Measurements from ENCODE around the gene ARMH4. TPM values are rescaled to one million over a fixed set of nuclear protein-coding genes. Genes with fewer than 3 reads are reported as not detected.
"Not testable (repeated sequence)": the region's sequence is repeated elsewhere in the genome, so short reads cannot be mapped to it uniquely, and the experiment has no call there.

ARMH4 gene
- total RNA-seq, 2 experiments from 2014 or later, result 0.43 TPM; not detected in 1

DNA sequence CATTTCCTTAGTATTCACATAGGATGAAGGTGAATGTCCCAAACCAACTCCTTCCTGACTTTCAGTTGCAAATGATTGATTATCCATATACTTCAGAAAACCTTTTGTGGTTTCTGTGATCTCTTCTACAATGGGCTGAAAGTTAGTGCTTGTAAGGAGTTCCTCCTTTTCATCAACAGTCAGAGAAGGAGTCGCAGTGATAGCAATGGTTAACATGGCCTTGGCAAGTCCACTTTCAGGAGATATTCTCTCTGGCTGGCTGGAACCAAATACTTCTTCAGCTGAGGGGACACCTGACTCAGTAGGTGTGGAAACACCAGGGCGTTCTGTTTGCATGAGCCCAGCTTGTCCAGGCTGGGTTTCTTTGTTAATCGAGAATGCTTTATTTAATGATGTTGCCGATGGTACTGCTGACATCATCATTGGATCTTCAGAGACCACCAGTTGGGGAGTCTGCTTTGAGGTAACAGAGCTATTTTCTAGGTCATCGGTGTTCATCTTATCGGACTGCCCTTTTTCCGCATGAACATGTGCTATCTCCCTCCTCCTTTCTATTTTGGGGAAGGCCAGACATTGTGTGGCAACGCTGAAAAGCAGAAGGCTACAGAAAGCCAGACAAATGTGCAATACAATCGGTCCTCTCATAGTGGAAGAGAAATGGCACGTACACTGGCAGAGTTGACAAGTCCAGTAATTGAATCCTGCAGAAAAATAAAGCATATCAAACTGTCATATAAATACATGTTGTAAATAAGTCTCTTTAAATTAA lies 13.1 kb downstream of the ARMH4 start:
- CTCF ChIA-PET, result no interaction called here
- intact Hi-C loops (cut with micrococcal nuclease), result no loop called here
- H3K4me1 Mint-ChIP-seq (ENCODE audit: low read depth), result peaks cover 2% of the 10 kb centered on the region
- no peaks in the 10 kb centered on the region for H3K9me3 Mint-ChIP-seq
- peaks cover 4% of the 10 kb centered on the region for H3K27me3 Mint-ChIP-seq (ENCODE audit: low read depth)
- no peak overlapping the region for H3K4me3 Mint-ChIP-seq
- H3K27ac Mint-ChIP-seq, result no peak overlapping the region
- no peak for DNase-seq
- no peaks in the 10 kb centered on the region for H3K36me3 Mint-ChIP-seq (ENCODE audit: low read depth)

DNA sequence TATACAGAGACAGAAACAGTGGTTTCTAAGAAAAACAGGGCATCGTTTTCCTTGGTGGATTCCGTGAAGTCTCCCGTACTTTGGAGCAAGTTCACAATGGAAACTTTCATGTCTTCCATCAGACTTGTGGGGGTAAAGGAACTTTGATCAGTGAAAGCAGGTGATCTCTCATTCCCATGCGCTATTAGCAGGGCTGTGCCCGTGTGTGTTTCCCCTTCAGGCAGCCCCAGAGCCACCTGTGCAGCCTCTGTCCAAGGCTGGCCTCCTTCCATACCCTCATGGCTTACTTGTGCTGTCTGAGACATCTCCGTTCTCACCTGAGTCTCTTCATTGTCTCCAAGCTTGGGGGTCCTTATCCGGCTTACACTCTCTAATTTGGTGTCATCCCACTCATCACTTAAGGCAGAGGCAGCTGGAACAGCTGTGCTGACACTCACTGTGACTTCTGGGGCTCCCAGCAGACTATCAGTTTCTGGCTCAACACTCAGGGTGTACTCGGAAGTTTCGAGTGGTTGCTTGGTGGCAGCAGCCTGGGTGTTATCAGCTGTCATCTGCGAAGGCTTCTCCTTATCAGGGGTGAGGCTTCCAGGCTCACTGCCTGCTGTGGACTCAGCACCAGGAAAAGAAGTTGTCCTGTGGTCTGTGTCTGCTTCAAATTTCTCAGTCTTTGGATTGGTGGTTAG lies 13.8 kb downstream of the ARMH4 start:
- H3K27me3 Mint-ChIP-seq (ENCODE audit: low read depth), result peaks cover 4% of the 10 kb centered on the region
- peaks cover 2% of the 10 kb centered on the region for H3K4me1 Mint-ChIP-seq (ENCODE audit: low read depth)
- no peak for DNase-seq
- H3K27ac Mint-ChIP-seq, result no peak overlapping the region
- no peak overlapping the region for H3K4me3 Mint-ChIP-seq
- H3K36me3 Mint-ChIP-seq (ENCODE audit: low read depth), result no peaks in the 10 kb centered on the region
- H3K9me3 Mint-ChIP-seq, result no peaks in the 10 kb centered on the region
- intact Hi-C loops (cut with micrococcal nuclease), result no loop called here
- CTCF ChIA-PET, result no interaction called here

DNA sequence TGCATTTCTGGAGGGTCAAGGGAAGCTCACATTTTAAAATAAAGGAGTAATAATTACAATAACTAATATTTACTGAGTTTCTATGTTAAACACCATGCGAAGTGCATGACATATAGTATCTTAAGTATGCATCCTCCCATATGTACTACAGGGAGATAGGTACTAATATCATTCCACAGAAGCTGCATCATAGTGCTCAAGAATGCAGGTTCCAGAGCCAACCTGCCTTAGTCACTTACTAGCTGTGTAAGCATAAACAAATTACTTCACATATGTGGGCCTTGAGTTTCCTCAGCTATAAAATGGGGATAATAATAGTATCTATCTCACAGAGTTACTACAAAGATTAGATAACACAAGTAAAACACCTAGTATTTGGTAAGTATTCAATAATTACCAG lies 18.3 kb downstream of the ARMH4 start:
- intact Hi-C loops (cut with micrococcal nuclease), result no loop called here
- Mint-ChIP-seq H3K27me3 (ENCODE audit: low read depth) (peaks cover 4% of the 10 kb centered on the region), H3K9me3 (no peaks in the 10 kb centered on the region), H3K4me3 (no peak overlapping the region), H3K27ac (no peak overlapping the region), H3K36me3 (ENCODE audit: low read depth) (no peaks in the 10 kb centered on the region), H3K4me1 (ENCODE audit: low read depth) (peaks cover 2% of the 10 kb centered on the region)
- CTCF ChIA-PET, result interaction anchor here (1.6 kb wide), 2 partner anchors 25 to 262 kb away, joined by 3 to 5 read pairs; partner anchors contain the start of gene TOMM20L
- DNase-seq, result no peak

DNA sequence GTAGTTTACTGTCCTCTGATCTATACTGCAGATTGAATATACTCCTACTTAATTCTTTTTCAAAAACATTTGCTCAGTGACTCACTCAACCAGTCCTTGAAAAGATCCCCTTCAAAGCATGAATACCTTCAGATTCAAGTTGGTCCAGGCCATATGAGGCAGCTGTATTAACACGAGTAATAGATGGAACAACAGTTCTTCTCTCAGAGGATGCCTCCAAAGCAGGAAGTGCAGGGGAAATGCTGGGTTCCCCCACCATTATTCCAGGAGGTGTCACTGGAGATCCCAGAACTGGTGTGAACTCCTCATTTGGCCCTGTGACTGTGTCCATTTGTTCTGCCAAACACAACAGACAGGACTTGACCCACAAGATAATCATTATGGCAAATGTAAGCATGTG lies 20.6 kb downstream of the ARMH4 start:
- Mint-ChIP-seq H3K9me3 (no peaks in the 10 kb centered on the region), H3K4me3 (no peak overlapping the region), H3K4me1 (ENCODE audit: low read depth) (no peaks in the 10 kb centered on the region), H3K36me3 (ENCODE audit: low read depth) (no peaks in the 10 kb centered on the region), H3K27ac (no peak overlapping the region), H3K27me3 (ENCODE audit: low read depth) (no peaks in the 10 kb centered on the region)
- intact Hi-C loops (cut with micrococcal nuclease), result no loop called here
- no peak for DNase-seq
- CTCF ChIA-PET, result interaction anchor here (1.3 to 2.2 kb wide), 2 partner anchors 9 to 14 kb away, joined by 3 to 7 read pairs; no protein-coding TSS in a partner anchor

DNA sequence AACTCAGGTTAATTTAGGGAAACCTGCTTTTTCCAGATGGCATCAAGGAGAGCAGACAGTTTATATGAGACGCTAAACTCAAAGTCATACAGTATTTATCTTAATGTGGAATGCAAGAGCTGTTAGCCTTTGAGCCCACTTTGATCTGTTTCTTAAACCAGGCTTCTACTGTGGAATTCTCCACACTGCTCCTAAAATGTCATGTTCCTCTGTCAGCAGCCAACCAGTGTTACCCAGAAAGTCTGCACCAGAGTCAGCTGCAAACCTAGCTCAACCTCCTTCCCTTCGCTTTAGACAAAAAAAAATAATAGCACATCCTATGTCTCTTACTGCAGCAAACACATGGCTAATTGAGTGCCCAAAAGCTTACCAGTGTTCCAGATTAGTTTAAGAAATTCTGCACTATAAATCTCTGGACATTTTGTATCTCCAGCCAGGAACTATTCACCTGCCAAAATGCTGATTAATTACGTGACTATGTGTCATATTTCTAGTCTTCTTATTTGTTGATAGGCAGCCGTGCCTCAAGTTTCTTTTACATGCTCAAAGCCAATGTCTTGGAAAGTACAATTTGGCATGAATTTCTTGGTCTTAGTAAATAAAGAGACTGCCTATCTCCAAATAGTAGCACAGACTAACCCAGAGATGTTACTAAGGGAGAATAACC lies 21.8 kb downstream of the ARMH4 start:
- DNase-seq, result no peak
- Mint-ChIP-seq H3K36me3 (ENCODE audit: low read depth) (no peaks in the 10 kb centered on the region), H3K27me3 (ENCODE audit: low read depth) (no peaks in the 10 kb centered on the region), H3K4me3 (no peak overlapping the region), H3K27ac (no peak overlapping the region), H3K9me3 (peaks cover 11% of the 10 kb centered on the region), H3K4me1 (ENCODE audit: low read depth) (no peaks in the 10 kb centered on the region)
- intact Hi-C loops (cut with micrococcal nuclease), result no loop called here
- CTCF ChIA-PET, result interaction anchor here (1.3 to 2.2 kb wide), 2 partner anchors 8 to 13 kb away, joined by 3 to 7 read pairs; no protein-coding TSS in a partner anchor

DNA sequence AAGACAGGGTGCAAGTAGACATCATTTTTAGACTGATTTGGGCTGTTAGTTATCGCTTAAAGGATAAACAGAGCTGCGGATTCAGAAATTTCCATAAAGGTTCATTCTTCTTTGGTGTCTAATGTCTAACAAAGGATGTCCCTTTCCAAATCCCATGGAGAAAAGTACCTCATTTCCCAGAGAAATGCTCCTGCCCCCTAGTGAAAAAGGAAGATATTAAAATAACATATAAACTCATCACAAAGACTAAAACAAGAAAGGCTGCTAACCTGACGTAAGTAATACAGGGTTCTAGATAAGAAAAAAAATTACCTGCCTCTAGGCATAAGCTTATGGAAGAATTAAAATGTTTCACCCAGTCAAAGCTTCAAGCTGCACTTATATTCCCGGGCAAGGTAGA lies 22.8 kb downstream of the ARMH4 start:
- no peak overlapping the region for H3K4me3 Mint-ChIP-seq
- no peak overlapping the region for H3K27ac Mint-ChIP-seq
- CTCF ChIA-PET, result interaction anchor here (2.2 kb wide), 1 partner anchor 12 kb away, joined by 7 read pairs; no protein-coding TSS in a partner anchor
- no peak for DNase-seq
- intact Hi-C loops (cut with micrococcal nuclease), result no loop called here
- peaks cover 16% of the 10 kb centered on the region for H3K9me3 Mint-ChIP-seq
- H3K36me3 Mint-ChIP-seq (ENCODE audit: low read depth), result no peaks in the 10 kb centered on the region
- H3K4me1 Mint-ChIP-seq (ENCODE audit: low read depth), result no peaks in the 10 kb centered on the region
- no peaks in the 10 kb centered on the region for H3K27me3 Mint-ChIP-seq (ENCODE audit: low read depth)

DNA sequence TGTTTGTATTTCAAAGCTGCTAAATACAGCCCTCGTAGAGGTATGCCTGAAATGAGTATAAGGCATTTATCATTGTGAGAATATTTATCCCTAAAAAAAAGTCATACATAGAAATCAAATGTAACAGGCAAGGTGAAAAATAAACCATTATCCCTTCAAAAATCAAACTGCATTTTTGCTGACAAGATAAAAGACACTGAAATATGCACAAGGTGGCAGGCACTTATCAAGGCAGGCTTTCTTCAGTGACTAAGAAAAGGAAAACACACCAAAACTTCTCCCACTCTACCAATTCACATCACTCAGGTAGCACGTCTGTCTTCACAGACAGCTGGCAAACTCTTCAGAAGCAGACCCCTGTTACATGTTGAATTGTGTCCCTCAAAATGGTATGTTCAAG lies 23.6 kb downstream of the ARMH4 start:
- CTCF ChIA-PET, result no interaction called here

DNA sequence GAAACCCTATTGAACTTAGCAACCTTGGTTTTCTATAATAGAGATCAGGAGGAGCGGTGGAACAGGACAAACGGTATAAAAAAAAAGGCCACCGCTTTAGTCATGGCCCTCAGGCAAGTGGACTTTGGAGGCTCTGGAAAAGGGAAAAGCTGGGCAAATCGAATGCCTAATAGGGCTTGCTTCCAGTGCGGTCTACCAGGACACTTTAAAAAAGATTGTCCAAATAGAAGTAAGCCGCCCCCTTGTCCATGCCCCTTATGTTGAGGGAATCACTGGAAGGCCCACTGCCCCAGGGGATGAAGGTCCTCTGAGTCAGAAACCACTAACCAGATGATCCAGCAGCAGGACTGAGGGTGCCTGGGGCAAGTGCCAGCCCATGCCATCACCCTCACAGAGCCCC lies 29.5 kb downstream of the ARMH4 start:
- H3K4me1 Mint-ChIP-seq (ENCODE audit: low read depth); DNase-seq; intact Hi-C loops (cut with micrococcal nuclease); H3K4me3 Mint-ChIP-seq; H3K36me3 Mint-ChIP-seq (ENCODE audit: low read depth); H3K27ac Mint-ChIP-seq; H3K27me3 Mint-ChIP-seq (ENCODE audit: low read depth): not testable (repeated sequence)
- CTCF ChIA-PET, result interaction anchor here (1.2 kb wide), 1 partner anchor 9 kb away, joined by 3 read pairs; no protein-coding TSS in a partner anchor
- peaks cover 16% of the 10 kb centered on the region for H3K9me3 Mint-ChIP-seq

More for the DNA sequence above, 23.6 kb downstream of the ARMH4 start:
- Mint-ChIP-seq H3K9me3 (peaks cover 16% of the 10 kb centered on the region), H3K4me3 (no peak overlapping the region), H3K27me3 (ENCODE audit: low read depth) (no peaks in the 10 kb centered on the region), H3K4me1 (ENCODE audit: low read depth) (no peaks in the 10 kb centered on the region), H3K36me3 (ENCODE audit: low read depth) (no peaks in the 10 kb centered on the region), H3K27ac (no peak overlapping the region)
- intact Hi-C loops (cut with micrococcal nuclease), result no loop called here
- DNase-seq, result no peak

DNA sequence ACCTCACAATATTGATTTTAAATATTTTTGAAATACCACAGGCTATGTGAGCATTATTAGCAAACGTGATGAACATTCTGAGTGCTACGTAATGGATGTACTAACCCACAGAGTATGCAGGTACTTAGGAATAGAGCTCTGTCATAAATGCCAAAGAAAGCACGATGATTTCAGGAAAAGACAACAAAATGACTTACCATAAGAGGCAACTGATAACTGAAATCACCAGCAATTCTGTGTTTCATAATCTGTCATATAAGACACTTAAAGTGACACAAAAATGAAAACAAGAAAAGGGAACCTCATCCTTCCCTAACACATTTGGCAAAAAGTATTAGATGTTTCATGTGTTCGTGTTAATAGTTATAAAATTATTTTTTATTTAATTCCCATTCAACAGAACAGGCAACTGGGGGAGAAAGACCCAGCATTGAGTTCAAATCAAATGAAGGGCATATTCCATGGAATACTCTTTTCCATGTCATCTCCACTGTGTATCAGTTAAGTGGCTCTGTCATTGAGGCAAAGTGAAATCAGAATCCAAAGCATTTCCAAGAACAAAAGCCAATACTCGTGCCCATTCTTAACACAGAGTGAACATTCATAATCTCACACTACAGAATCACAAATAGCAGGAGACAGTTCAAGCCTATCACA lies 30.4 kb downstream of the ARMH4 start:
- H3K9me3 Mint-ChIP-seq, result peaks cover 16% of the 10 kb centered on the region
- no peaks in the 10 kb centered on the region for H3K36me3 Mint-ChIP-seq (ENCODE audit: low read depth)
- H3K27ac Mint-ChIP-seq, result no peak overlapping the region
- no peaks in the 10 kb centered on the region for H3K4me1 Mint-ChIP-seq (ENCODE audit: low read depth)
- H3K27me3 Mint-ChIP-seq (ENCODE audit: low read depth), result peaks cover 2% of the 10 kb centered on the region
- no peak for DNase-seq
- H3K4me3 Mint-ChIP-seq, result no peak overlapping the region
- intact Hi-C loops (cut with micrococcal nuclease), result no loop called here
- CTCF ChIA-PET, result interaction anchor here (1.2 kb wide), 1 partner anchor 10 kb away, joined by 3 read pairs; no protein-coding TSS in a partner anchor

DNA sequence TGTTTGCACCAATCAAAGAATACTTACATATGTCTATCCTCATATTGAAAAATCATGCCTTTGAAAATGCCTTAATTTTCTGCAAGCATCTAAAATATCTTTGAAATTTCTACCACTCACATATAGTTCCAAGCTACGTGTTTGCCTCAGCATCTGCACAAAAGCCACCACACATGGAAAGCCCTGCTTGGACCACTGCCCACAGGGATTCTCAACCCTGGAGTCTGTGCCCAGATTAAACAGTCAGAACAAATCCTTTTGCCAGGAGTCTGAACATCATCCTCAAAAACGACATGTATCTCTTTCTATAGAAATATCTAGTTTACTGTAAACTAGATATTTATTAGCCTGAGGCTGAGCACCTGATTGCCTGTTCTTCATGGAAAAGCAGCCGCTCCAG lies 32.6 kb downstream of the ARMH4 start:
- CTCF ChIA-PET, result no interaction called here

DNA sequence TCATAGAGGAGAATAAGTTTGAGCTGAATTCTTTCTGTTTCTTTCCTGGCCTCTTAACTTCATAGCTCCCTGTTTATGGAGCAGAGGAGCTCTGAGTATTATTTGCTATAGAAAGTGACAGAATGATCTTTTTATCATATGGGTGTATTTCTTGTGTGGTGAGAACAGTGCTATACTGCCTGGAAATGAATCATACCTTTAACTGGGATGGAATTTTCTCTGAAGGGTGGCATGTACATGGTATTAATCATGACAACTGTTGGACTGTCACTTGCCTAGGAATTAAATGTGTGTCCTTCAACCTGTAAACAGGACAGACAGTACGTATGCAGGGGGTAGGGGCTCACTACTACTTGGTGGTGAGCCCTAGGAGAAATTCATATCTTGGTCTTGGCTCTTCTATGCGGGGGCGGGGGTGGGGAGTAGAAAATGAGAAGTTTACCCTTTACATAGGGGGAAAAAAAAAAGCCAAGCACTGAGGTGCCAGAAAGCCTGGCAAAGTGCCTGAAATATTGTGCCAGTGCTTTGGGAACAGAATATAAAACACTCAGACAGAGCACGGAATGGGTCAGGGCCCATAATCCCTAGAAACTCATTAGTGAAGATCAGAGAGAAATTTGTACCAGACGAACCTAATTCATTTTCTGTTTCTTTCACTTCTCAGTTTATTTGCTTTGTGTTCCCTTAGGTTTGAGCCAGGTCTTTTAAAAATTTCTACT lies 33.8 kb downstream of the ARMH4 start:
- Mint-ChIP-seq H3K9me3 (no peaks in the 10 kb centered on the region), H3K36me3 (ENCODE audit: low read depth) (no peaks in the 10 kb centered on the region), H3K4me3 (no peak overlapping the region), H3K27ac (no peak overlapping the region), H3K4me1 (ENCODE audit: low read depth) (no peaks in the 10 kb centered on the region), H3K27me3 (ENCODE audit: low read depth) (peaks cover 7% of the 10 kb centered on the region)
- CTCF ChIA-PET, result interaction anchor here (2.1 kb wide), 1 partner anchor 12 kb away, joined by 7 read pairs; no protein-coding TSS in a partner anchor
- no peak for DNase-seq
- intact Hi-C loops (cut with micrococcal nuclease), result no loop called here

More for the DNA sequence above, 32.6 kb downstream of the ARMH4 start:
- no peak for DNase-seq
- Mint-ChIP-seq H3K27me3 (ENCODE audit: low read depth) (peaks cover 4% of the 10 kb centered on the region), H3K4me3 (no peak overlapping the region), H3K36me3 (ENCODE audit: low read depth) (no peaks in the 10 kb centered on the region), H3K9me3 (no peaks in the 10 kb centered on the region), H3K4me1 (ENCODE audit: low read depth) (no peaks in the 10 kb centered on the region), H3K27ac (no peak overlapping the region)
- intact Hi-C loops (cut with micrococcal nuclease), result no loop called here
